H9 (cell line): ENCODE measurements around the gene MAN1B1. TPM values are rescaled to one million over a fixed set of nuclear protein-coding genes. Genes with fewer than 3 reads are reported as not detected.

Source experiments
- DNase-seq: peaks from one replicate; pipeline ENCODE4 v3.0.0-alpha.2; 2017
- H2AFZ ChIP-seq: one replicate; pipeline ENCODE4 v1.6.1; 2013; ENCODE audit warnings: mild to moderate bottlenecking, low read length, control low read depth, moderate library complexity
- H2AK5ac ChIP-seq: 2 replicates; pipeline ENCODE4 v1.6.1; 2013; ENCODE audit warnings: low read length, control low read depth, mixed read lengths; ENCODE audit not compliant: insufficient read length
- H2BK120ac ChIP-seq: one replicate; pipeline ENCODE4 v1.6.1; 2013; ENCODE audit warnings: low read depth, mild to moderate bottlenecking, low read length, control low read depth, inconsistent platforms; ENCODE audit not compliant: poor library complexity, severe bottlenecking
- H2BK12ac ChIP-seq: 2 replicates; pipeline ENCODE4 v1.6.1; 2013; ENCODE audit warnings: low read length, control low read depth, mixed read lengths, low read depth; ENCODE audit not compliant: insufficient read length
- H2BK15ac ChIP-seq: 2 replicates; pipeline ENCODE4 v1.6.1; 2013; ENCODE audit warnings: low read depth, low read length, control low read depth
- H2BK20ac ChIP-seq: one replicate; pipeline ENCODE4 v1.6.1; 2013; ENCODE audit warnings: low read depth, mild to moderate bottlenecking, low read length, control low read depth, inconsistent platforms; ENCODE audit not compliant: poor library complexity, severe bottlenecking
- H2BK5ac ChIP-seq: 2 replicates; pipeline ENCODE4 v1.6.1; 2013; ENCODE audit warnings: low read length, control low read depth, mixed read lengths; ENCODE audit not compliant: insufficient read length
- H3K14ac ChIP-seq: 2 replicates; pipeline ENCODE4 v1.6.1; 2013; ENCODE audit warnings: low read length, control low read depth; ENCODE audit not compliant: insufficient read depth
- H3K18ac ChIP-seq: 2 replicates; pipeline ENCODE4 v1.6.1; 2013; ENCODE audit warnings: low read depth, mild to moderate bottlenecking, mixed read lengths, low read length, control low read depth; ENCODE audit not compliant: insufficient read length
- H3K23ac ChIP-seq: 2 replicates; pipeline ENCODE4 v1.6.1; 2013; ENCODE audit warnings: low read length, control low read depth, mixed read lengths, low read depth; ENCODE audit not compliant: insufficient read length
- H3K23me2 ChIP-seq: 2 replicates; pipeline ENCODE4 v1.6.1; 2013; ENCODE audit warnings: low read depth, mild to moderate bottlenecking, mixed read lengths, low read length, control low read depth; ENCODE audit not compliant: insufficient read length, poor library complexity, severe bottlenecking
- H3K27ac ChIP-seq: 2 replicates; pipeline ENCODE4 v1.5.1; 2013; ENCODE audit warnings: low read length, control low read depth, mixed read lengths, low read depth; ENCODE audit not compliant: insufficient read length
- H3K27me3 ChIP-seq: 2 replicates; pipeline ENCODE4 v1.6.1; 2013; ENCODE audit warnings: low read length, control low read depth, inconsistent platforms; ENCODE audit not compliant: insufficient read depth
- H3K4ac ChIP-seq: 2 replicates; pipeline ENCODE4 v1.6.1; 2013; ENCODE audit warnings: low read depth, mild to moderate bottlenecking, control low read depth, inconsistent platforms, low read length, moderate library complexity
- H3K4me1 ChIP-seq: 2 replicates; pipeline ENCODE4 v1.6.1; 2013; ENCODE audit warnings: low read length, control low read depth, inconsistent platforms; ENCODE audit not compliant: insufficient read depth
- H3K4me2 ChIP-seq: 2 replicates; pipeline ENCODE4 v1.6.1; 2013; ENCODE audit warnings: low read length, control low read depth, mixed read lengths; ENCODE audit not compliant: insufficient read length, insufficient read depth
- H3K56ac ChIP-seq: 2 replicates; pipeline ENCODE4 v1.6.1; 2013; ENCODE audit warnings: low read depth, mild to moderate bottlenecking, mixed read lengths, low read length, control low read depth; ENCODE audit not compliant: insufficient read length
- H3K79me1 ChIP-seq: 2 replicates; pipeline ENCODE4 v1.6.1; 2013; ENCODE audit warnings: low read depth, mild to moderate bottlenecking, moderate library complexity, low read length, control low read depth, inconsistent platforms; ENCODE audit not compliant: insufficient read depth, poor library complexity, severe bottlenecking
- H3K79me2 ChIP-seq: 2 replicates; pipeline ENCODE4 v1.6.1; 2013; ENCODE audit warnings: low read length, control low read depth, inconsistent platforms; ENCODE audit not compliant: insufficient read depth
- H3K9ac ChIP-seq: 2 replicates; pipeline ENCODE4 v1.6.1; 2013; ENCODE audit warnings: low read length, control low read depth, mixed read lengths; ENCODE audit not compliant: insufficient read length; ENCODE audit errors: extremely low read depth
- H3K9me3 ChIP-seq: one replicate; pipeline ENCODE4 v1.6.1; 2013; ENCODE audit warnings: low read depth, low read length, inconsistent platforms; ENCODE audit not compliant: control insufficient read depth
- H3T11ph ChIP-seq: one replicate; pipeline ENCODE4 v1.6.1; 2013; ENCODE audit warnings: mild to moderate bottlenecking, low read length, control low read depth, inconsistent platforms
- H4K20me1 ChIP-seq: one replicate; pipeline ENCODE4 v1.6.1; 2013; ENCODE audit not compliant: control insufficient read depth, insufficient read length, insufficient read depth
- H4K5ac ChIP-seq: 2 replicates; pipeline ENCODE4 v1.6.1; 2013; ENCODE audit warnings: low read depth, mild to moderate bottlenecking, mixed read lengths, low read length, control low read depth; ENCODE audit not compliant: insufficient read length
- H4K8ac ChIP-seq: replicated peaks from 2 replicates; pipeline ENCODE4 v1.6.1; 2013; ENCODE audit warnings: low read length, control low read depth, mixed read lengths, low read depth; ENCODE audit not compliant: insufficient read length
- H4K91ac ChIP-seq: 2 replicates; pipeline ENCODE4 v1.6.1; 2013; ENCODE audit warnings: low read depth, mild to moderate bottlenecking, moderate library complexity, mixed read lengths, low read length, control low read depth; ENCODE audit not compliant: insufficient read length
- H3K27ac Mint-ChIP-seq, 3 experiments: 2 replicates in 2 of 3; 3 replicates in 1 of 3; pipeline ENCODE4 v1.8.0; 2020 to 2021; ENCODE audit warnings: mixed read lengths in 3 of 3, mild to moderate bottlenecking in 1 of 3, moderate library complexity in 1 of 3
- H3K27me3 Mint-ChIP-seq: 2 replicates; pipeline ENCODE4 v1.8.0; 2021; ENCODE audit warnings: low read depth, mild to moderate bottlenecking, moderate library complexity, mixed read lengths
- H3K36me3 Mint-ChIP-seq, 3 experiments: 2 replicates in 2 of 3; 3 replicates in 1 of 3; pipeline ENCODE4 v1.8.0; 2020 to 2021; ENCODE audit warnings: low read depth in 3 of 3, mixed read lengths in 3 of 3; ENCODE audit not compliant: insufficient read depth in 1 of 3
- H3K4me1 Mint-ChIP-seq, 2 experiments: 2 replicates each; pipeline ENCODE4 v1.8.0; 2020; ENCODE audit warnings: mixed read lengths in 2 of 2
- H3K4me3 Mint-ChIP-seq, 2 experiments: 2 replicates in 1 of 2; 3 replicates in 1 of 2; pipeline ENCODE4 v1.8.0; 2020 to 2021; ENCODE audit warnings: mild to moderate bottlenecking in 2 of 2, mixed read lengths in 2 of 2, moderate library complexity in 1 of 2
- H3K9me3 Mint-ChIP-seq, 2 experiments: 2 replicates in 1 of 2; 3 replicates in 1 of 2; pipeline ENCODE4 v1.8.0; 2020; ENCODE audit warnings: mild to moderate bottlenecking in 2 of 2, mixed read lengths in 2 of 2, moderate library complexity in 1 of 2
- WGBS: extraction: QIAGEN DNeasy Blood & Tissue Kit; methylation state at CpG from one replicate; pipeline ENCODE4 v1.1.7; 2013; ENCODE audit warnings: missing lambda C conversion rate, low lambda C conversion rate, mixed read lengths; ENCODE audit not compliant: insufficient read length; ENCODE audit errors: extremely low coverage; 5-methylcytosine and 5-hydroxymethylcytosine counted together
- total RNA-seq: library from RNA; stranded (reverse); gene quantifications from 2 replicates; pipeline ENCODE4 v1.2.1, GENCODE V29; 2021
- TF ChIP-seq, protein P1 (sequence below): fragments of 200-600 bp; sonication (generic); conservative IDR thresholded peaks from 3 replicates; pipeline ENCODE4 v1.8.0; 2021; ENCODE audit warnings: antibody characterized with exemption, mild to moderate bottlenecking

The MAN1B1 gene
- total RNA-seq, 1 experiment from 2014 or later = 34.9 TPM

DNA sequence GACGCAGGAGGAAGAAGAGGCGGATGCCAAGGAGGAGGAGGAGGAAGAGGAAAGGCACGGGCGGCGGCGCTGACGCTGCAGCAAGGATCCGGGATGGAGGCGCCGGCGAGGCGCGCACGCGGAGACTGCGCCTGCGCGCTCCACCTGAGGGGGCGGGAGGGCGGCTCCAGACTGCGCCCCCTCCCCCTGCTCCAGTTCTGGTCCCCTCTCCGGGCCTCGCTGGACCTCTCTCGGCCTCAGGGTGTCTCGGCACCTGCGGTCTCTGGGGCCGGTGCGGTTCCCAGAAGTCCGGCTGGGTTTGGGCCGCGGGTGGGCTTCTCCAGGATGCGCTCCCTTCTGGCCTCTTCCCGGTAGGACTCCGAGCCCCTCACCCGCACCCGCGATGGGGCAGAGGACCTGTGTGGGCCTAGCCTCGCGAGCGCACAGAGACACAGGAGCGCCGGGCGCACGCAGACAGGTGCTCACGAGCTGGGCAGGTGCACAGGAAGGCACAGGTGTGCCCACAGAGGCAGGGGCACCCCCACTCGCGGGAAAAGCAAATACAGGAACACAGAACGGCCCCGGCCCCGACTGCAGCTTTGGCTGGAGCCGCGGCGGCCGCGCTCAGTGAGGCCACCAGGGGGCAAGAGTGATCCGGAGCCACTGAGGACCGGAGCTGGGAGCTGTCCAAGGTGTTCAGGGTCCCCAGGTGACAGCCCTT, 40.5 kb upstream of the MAN1B1 start, which contains the start of gene NPDC1:
Gene NPDC1, minus strand, starts transcription at position 90 of the 700 bp plus-strand sequence. CDS start 188 bp downstream, outside the sequence.
- no peaks in the 10 kb centered on the region for H3K36me3 Mint-ChIP-seq
- Histone ChIP-seq H3K23me2 (peaks cover 11% of the 10 kb centered on the region), H3K79me2 (peaks cover 2% of the 10 kb centered on the region; the same call in 1 of the 2 replicates), H2BK15ac (no peak within 1 kb of the TSS), H3K4ac (no peak within 1 kb of the TSS), H3K27me3 (peaks cover 6% of the 10 kb centered on the region; the same call in 1 of the 2 replicates), H2BK5ac (no peak within 1 kb of the TSS), H2BK120ac (no peak within 1 kb of the TSS), H3K27ac (no peak within 1 kb of the TSS), H3K9me3 (no peaks in the 10 kb centered on the region), H3T11ph (no peak within 1 kb of the TSS), H4K20me1 (no peaks in the 10 kb centered on the region), H3K23ac (no peak within 1 kb of the TSS), H3K4me2 (peak within 1 kb of the TSS; percentile 58), H3K18ac (no peak within 1 kb of the TSS), H2BK12ac (no peak within 1 kb of the TSS), H4K5ac (no peak within 1 kb of the TSS), H3K9ac (no peak within 1 kb of the TSS), H4K91ac (no peak within 1 kb of the TSS), H2AFZ (no peak within 1 kb of the TSS), H3K79me1 (no peaks in the 10 kb centered on the region), H4K8ac (no peak within 1 kb of the TSS), H3K4me1 (no peaks in the 10 kb centered on the region), H2BK20ac (no peak within 1 kb of the TSS), H3K56ac (no peak within 1 kb of the TSS), H2AK5ac (no peak within 1 kb of the TSS), H3K14ac (no peak within 1 kb of the TSS)
- TF ChIP-seq, protein P1, sequence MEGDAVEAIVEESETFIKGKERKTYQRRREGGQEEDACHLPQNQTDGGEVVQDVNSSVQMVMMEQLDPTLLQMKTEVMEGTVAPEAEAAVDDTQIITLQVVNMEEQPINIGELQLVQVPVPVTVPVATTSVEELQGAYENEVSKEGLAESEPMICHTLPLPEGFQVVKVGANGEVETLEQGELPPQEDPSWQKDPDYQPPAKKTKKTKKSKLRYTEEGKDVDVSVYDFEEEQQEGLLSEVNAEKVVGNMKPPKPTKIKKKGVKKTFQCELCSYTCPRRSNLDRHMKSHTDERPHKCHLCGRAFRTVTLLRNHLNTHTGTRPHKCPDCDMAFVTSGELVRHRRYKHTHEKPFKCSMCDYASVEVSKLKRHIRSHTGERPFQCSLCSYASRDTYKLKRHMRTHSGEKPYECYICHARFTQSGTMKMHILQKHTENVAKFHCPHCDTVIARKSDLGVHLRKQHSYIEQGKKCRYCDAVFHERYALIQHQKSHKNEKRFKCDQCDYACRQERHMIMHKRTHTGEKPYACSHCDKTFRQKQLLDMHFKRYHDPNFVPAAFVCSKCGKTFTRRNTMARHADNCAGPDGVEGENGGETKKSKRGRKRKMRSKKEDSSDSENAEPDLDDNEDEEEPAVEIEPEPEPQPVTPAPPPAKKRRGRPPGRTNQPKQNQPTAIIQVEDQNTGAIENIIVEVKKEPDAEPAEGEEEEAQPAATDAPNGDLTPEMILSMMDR = peak; percentile 92
- DNase-seq = peak; percentile 91
- H3K27ac Mint-ChIP-seq = no peak within 1 kb of the TSS
- peaks cover 52% of the 10 kb centered on the region for H3K27me3 Mint-ChIP-seq
- peaks cover 5 to 10% of the 10 kb centered on the region in 2 experiments for H3K4me1 Mint-ChIP-seq
- peak within 1 kb of the TSS; percentile 71 to 86 for H3K4me3 Mint-ChIP-seq
- WGBS = no CpG with 5 or more reads among the region's 57 CpGs
- H3K9me3 Mint-ChIP-seq = no peaks in the 10 kb centered on the region
